ENCODE measurements around the gene JAM3. TPM values are rescaled to one million over a fixed set of nuclear protein-coding genes. Genes with fewer than 3 reads are reported as not detected.

JAM3 gene
- polyA plus RNA-seq, 4 donors, result 0.67 to 8.5 (median 4.5) TPM

GRCh38 chr11:134034496-134035381, 34.1 kb upstream of the JAM3 start:
- H3K4me3 ChIP-seq (ENCODE audit: low read depth in 1 of 3, low read length in 3 of 3), result no peak overlapping the region
- FAIRE-seq (no peak), DNase-seq (no peak)
- no peak overlapping the region for H3K27ac ChIP-seq (ENCODE audit: low read depth in 1 of 3, low read length in 2 of 3)
- H3K27me3 ChIP-seq (ENCODE audit: control insufficient read depth in 3 of 3, insufficient read depth in 3 of 3, low read length in 3 of 3), result peaks cover 0 to 11% (median 3%) of the 10 kb centered on the region in 3 donors
- no peaks in the 10 kb centered on the region for H3K9me3 ChIP-seq (ENCODE audit: control insufficient read depth in 2 of 2, insufficient read depth in 1 of 2, low read depth in 1 of 2, low read length in 1 of 2)
- peaks cover 0 to 31% (median 5%) of the 10 kb centered on the region in 3 donors for H3K4me1 ChIP-seq (ENCODE audit: control insufficient read depth in 3 of 3, insufficient read depth in 2 of 3, low read depth in 1 of 3, low read length in 2 of 3)
- WGBS, 3 donors, result 64 to 77% (median 69%) methylated on average over 15 of the region's 15 CpGs
- no peaks in the 10 kb centered on the region for H3K36me3 ChIP-seq (ENCODE audit: control insufficient read depth in 3 of 3, insufficient read depth in 2 of 3, low read depth in 1 of 3, low read length in 3 of 3)

DNA sequence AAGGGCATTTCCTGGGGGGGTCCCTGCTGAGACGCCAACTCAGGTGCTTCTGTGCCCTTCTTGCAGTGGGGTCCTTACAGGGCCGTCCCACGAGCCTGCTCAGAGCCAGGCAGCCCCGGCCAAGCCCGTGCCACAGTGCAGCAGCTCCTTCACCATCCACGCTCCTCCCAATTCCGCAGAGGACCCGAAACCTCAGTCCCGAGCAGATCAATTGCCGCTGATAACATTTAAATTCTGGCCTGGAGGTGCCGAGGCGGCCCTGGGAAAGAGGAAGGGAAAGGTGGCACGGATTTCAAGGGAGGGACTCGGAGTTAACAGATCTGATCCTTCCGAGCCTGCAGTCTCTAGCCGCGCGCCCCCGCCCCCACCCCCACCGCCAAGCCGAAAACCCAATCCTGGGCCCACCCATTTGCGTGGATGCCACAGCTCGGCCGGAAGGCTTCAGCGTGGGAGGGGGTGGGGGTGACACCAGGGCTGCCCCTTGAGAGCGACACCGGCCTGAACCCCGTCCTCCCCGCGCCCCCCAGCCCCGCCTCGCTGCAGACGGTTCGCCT, 32.3 kb upstream of the JAM3 start:
- H3K4me1 ChIP-seq (ENCODE audit: control insufficient read depth in 3 of 3, insufficient read depth in 2 of 3, low read depth in 1 of 3, low read length in 2 of 3), result peaks cover 0 to 31% (median 5%) of the 10 kb centered on the region in 3 donors
- H3K27me3 ChIP-seq (ENCODE audit: control insufficient read depth in 3 of 3, insufficient read depth in 3 of 3, low read length in 3 of 3), result peaks cover 0 to 9% (median 0%) of the 10 kb centered on the region in 3 donors
- peak overlapping the region; percentile 41 to 59 (median 49) for H3K4me3 ChIP-seq (ENCODE audit: low read depth in 1 of 3, low read length in 3 of 3)
- FAIRE-seq (no peak), DNase-seq (no peak)
- H3K9me3 ChIP-seq (ENCODE audit: control insufficient read depth in 2 of 2, insufficient read depth in 1 of 2, low read depth in 1 of 2, low read length in 1 of 2), result no peaks in the 10 kb centered on the region
- no peaks in the 10 kb centered on the region for H3K36me3 ChIP-seq (ENCODE audit: control insufficient read depth in 3 of 3, insufficient read depth in 2 of 3, low read depth in 1 of 3, low read length in 3 of 3)
- peak overlapping the region in 2 of 3 donors; percentile 68 to 77 for H3K27ac ChIP-seq (ENCODE audit: low read depth in 1 of 3, low read length in 2 of 3)
- 13 to 35% (median 32%) methylated on average over 31 to 34 of the region's 34 CpGs for whole genome bisulfite sequencing, 3 donors

- Histone ChIP-seq H3K4me3 (ENCODE audit: low read depth in 1 of 3, low read length in 3 of 3) (peak overlapping the region; percentile 41 to 59 (median 49)), H3K27ac (ENCODE audit: low read depth in 1 of 3, low read length in 2 of 3) (peak overlapping the region in 2 of 3 donors; percentile 68 to 77), H3K27me3 (ENCODE audit: control insufficient read depth in 3 of 3, insufficient read depth in 3 of 3, low read length in 3 of 3) (peaks cover 0 to 7% (median 0%) of the 10 kb centered on the region in 3 donors), H3K9me3 (ENCODE audit: control insufficient read depth in 2 of 2, insufficient read depth in 1 of 2, low read depth in 1 of 2, low read length in 1 of 2) (no peaks in the 10 kb centered on the region), H3K36me3 (ENCODE audit: control insufficient read depth in 3 of 3, insufficient read depth in 2 of 3, low read depth in 1 of 3, low read length in 3 of 3) (no peaks in the 10 kb centered on the region), H3K4me1 (ENCODE audit: control insufficient read depth in 3 of 3, insufficient read depth in 2 of 3, low read depth in 1 of 3, low read length in 2 of 3) (peaks cover 0 to 31% (median 5%) of the 10 kb centered on the region in 3 donors)
- 1 to 2% (median 1%) methylated on average over 48 to 54 of the region's 54 CpGs for WGBS, 3 donors
- DNase-seq (peak; percentile 47 to 88), FAIRE-seq (no peak)
These were observed 31.6 kb upstream of the JAM3 start for GRCh38 chr11:134037046-134037908.

GRCh38 chr11:134038897-134039470, 29.9 kb upstream of the JAM3 start:
- DNase-seq (no peak), FAIRE-seq (no peak)
- no peaks in the 10 kb centered on the region for H3K36me3 ChIP-seq (ENCODE audit: control insufficient read depth in 3 of 3, insufficient read depth in 2 of 3, low read depth in 1 of 3, low read length in 3 of 3)
- 58 to 83% (median 71%) methylated on average over 10 of the region's 10 CpGs for WGBS, 3 donors
- H3K27me3 ChIP-seq (ENCODE audit: control insufficient read depth in 3 of 3, insufficient read depth in 3 of 3, low read length in 3 of 3), result peaks cover 0 to 5% (median 0%) of the 10 kb centered on the region in 3 donors
- H3K9me3 ChIP-seq (ENCODE audit: control insufficient read depth in 2 of 2, insufficient read depth in 1 of 2, low read depth in 1 of 2, low read length in 1 of 2), result no peaks in the 10 kb centered on the region
- no peak overlapping the region for H3K4me3 ChIP-seq (ENCODE audit: low read depth in 1 of 3, low read length in 3 of 3)
- peak overlapping the region in 1 of 3 donors; percentile 15 for H3K27ac ChIP-seq (ENCODE audit: low read depth in 1 of 3, low read length in 2 of 3)
- peaks cover 0 to 25% (median 5%) of the 10 kb centered on the region in 3 donors for H3K4me1 ChIP-seq (ENCODE audit: control insufficient read depth in 3 of 3, insufficient read depth in 2 of 3, low read depth in 1 of 3, low read length in 2 of 3)

DNA sequence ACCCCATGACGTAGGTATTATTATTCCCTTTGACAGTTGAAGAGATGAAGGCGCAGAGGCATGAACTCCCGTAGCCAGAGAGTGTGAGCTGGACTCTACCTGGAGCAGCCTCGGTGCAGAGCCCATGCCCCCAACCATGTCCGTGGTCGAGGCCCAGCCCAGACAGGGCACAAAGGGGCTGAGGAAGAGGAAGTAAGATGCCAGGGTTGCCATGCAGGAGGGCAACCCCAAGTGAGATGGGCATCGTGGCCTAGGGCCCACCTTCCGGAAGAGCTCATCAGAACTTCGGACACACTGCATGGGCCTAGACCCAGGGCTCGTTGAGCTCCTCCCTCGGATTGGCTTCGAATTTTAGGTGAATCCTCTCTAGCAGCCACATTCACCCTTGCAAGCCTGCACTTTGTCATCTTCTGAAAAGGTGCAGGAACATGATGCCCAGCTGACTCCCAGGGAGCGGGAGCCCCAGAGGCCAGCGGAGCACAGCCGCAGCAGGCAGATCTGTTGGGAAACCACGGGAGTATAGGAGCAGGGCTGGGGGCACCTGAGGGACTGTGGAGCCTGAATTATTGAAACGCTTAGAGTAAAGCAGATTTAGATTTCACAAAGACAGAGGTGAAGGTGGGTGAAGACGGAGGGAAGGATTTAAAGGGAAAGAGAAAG, 29.0 kb upstream of the JAM3 start:
- no peak for FAIRE-seq
- peaks cover 0 to 18% (median 2%) of the 10 kb centered on the region in 3 donors for H3K4me1 ChIP-seq (ENCODE audit: control insufficient read depth in 3 of 3, insufficient read depth in 2 of 3, low read depth in 1 of 3, low read length in 2 of 3)
- no peak overlapping the region for H3K27ac ChIP-seq (ENCODE audit: low read depth in 1 of 3, low read length in 2 of 3)
- no peak overlapping the region for H3K4me3 ChIP-seq (ENCODE audit: low read depth in 1 of 3, low read length in 3 of 3)
- no peaks in the 10 kb centered on the region for H3K36me3 ChIP-seq (ENCODE audit: control insufficient read depth in 3 of 3, insufficient read depth in 2 of 3, low read depth in 1 of 3, low read length in 3 of 3)
- H3K27me3 ChIP-seq (ENCODE audit: control insufficient read depth in 3 of 3, insufficient read depth in 3 of 3, low read length in 3 of 3), result peaks cover 0 to 5% (median 0%) of the 10 kb centered on the region in 3 donors
- no peaks in the 10 kb centered on the region for H3K9me3 ChIP-seq (ENCODE audit: control insufficient read depth in 2 of 2, insufficient read depth in 1 of 2, low read depth in 1 of 2, low read length in 1 of 2)
- 86 to 94% (median 87%) methylated on average over 18 of the region's 18 CpGs for WGBS, 3 donors
- DNase-seq, result no peak

DNA sequence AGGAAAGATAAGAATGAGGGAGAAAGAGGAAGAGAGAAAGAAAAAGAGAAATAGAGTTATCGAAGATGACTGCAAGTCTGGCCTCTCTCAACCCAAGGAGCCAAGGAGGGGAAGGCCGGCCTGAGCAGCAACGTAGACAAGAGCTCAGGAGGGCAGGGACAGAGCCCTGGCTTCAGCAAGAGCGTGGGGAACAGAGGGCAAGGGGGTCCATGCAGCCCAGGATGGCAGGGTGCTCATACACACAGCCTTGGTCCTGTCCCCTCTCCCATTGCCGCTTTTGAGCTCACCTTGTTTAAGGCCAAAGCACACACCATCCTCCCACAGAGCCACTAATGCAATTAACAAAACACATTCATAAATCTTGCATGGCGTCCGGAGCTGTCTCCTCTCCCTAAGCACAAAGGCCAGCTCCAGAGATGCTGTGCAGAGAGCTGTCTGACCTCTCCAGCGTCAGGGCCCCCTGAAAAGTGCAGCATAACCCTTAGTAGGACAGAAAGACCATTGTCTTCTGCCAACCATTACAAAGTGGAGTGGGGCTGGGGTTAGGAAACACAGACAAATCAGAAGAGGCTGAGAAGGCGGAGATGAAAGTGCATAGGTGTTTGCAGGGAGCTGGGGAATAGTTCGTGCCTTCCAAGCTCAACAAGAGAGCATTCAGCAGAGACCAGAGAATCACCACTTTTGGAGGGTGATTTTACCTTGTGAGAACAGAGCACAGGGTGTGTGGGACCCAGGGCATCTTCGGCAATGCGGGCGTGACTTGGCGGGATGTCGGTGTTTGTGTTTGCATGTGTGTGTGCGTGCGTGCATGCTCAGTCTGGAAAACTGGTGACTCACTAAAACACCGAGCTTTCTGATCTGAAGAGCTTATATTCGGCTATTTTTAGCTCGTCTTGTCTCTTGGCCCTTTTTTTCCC, 28.2 kb upstream of the JAM3 start:
- no peak for DNase-seq
- no peak overlapping the region for H3K4me3 ChIP-seq (ENCODE audit: low read depth in 1 of 3, low read length in 3 of 3)
- no peaks in the 10 kb centered on the region for H3K9me3 ChIP-seq (ENCODE audit: control insufficient read depth in 2 of 2, insufficient read depth in 1 of 2, low read depth in 1 of 2, low read length in 1 of 2)
- peaks cover 0 to 11% (median 0%) of the 10 kb centered on the region in 3 donors for H3K27me3 ChIP-seq (ENCODE audit: control insufficient read depth in 3 of 3, insufficient read depth in 3 of 3, low read length in 3 of 3)
- H3K36me3 ChIP-seq (ENCODE audit: control insufficient read depth in 3 of 3, insufficient read depth in 2 of 3, low read depth in 1 of 3, low read length in 3 of 3), result no peaks in the 10 kb centered on the region
- H3K4me1 ChIP-seq (ENCODE audit: control insufficient read depth in 3 of 3, insufficient read depth in 2 of 3, low read depth in 1 of 3, low read length in 2 of 3), result peaks cover 0 to 18% (median 2%) of the 10 kb centered on the region in 3 donors
- FAIRE-seq, result no peak
- peak overlapping the region in 1 of 3 donors; percentile 9 for H3K27ac ChIP-seq (ENCODE audit: low read depth in 1 of 3, low read length in 2 of 3)
- 77 to 88% (median 84%) methylated on average over 20 of the region's 20 CpGs for whole genome bisulfite sequencing, 3 donors

GRCh38 chr11:134041349-134041748, 27.5 kb upstream of the JAM3 start:
- no peak for FAIRE-seq

More at GRCh38 chr11:134041349-134041748, 27.5 kb upstream of the JAM3 start:
- no peak for DNase-seq
- H3K9me3 ChIP-seq (ENCODE audit: control insufficient read depth in 2 of 2, insufficient read depth in 1 of 2, low read depth in 1 of 2, low read length in 1 of 2), result no peaks in the 10 kb centered on the region
- peaks cover 0 to 18% (median under 1%) of the 10 kb centered on the region in 3 donors for H3K4me1 ChIP-seq (ENCODE audit: control insufficient read depth in 3 of 3, insufficient read depth in 2 of 3, low read depth in 1 of 3, low read length in 2 of 3)
- no peaks in the 10 kb centered on the region for H3K36me3 ChIP-seq (ENCODE audit: control insufficient read depth in 3 of 3, insufficient read depth in 2 of 3, low read depth in 1 of 3, low read length in 3 of 3)
- WGBS, 3 donors, result 78 to 86% (median 83%) methylated on average over 8 of the region's 8 CpGs
- peaks cover 0 to 13% (median 0%) of the 10 kb centered on the region in 3 donors for H3K27me3 ChIP-seq (ENCODE audit: control insufficient read depth in 3 of 3, insufficient read depth in 3 of 3, low read length in 3 of 3)
- H3K4me3 ChIP-seq (ENCODE audit: low read depth in 1 of 3, low read length in 3 of 3), result no peak overlapping the region
- H3K27ac ChIP-seq (ENCODE audit: low read depth in 1 of 3, low read length in 2 of 3), result peak overlapping the region in 1 of 3 donors; percentile 71

All from small intestine (tissue), 7 donors.